Osteoblast (primary cell): ENCODE data around the gene ARL8B. TPM values are rescaled to one million over a fixed set of nuclear protein-coding genes. Genes with fewer than 3 reads are reported as not detected.
"Not testable (repeated sequence)": the region's sequence is repeated elsewhere in the genome, so short reads cannot be mapped to it uniquely, and the experiment has no call there.

Experiments used
- DNase-seq: peaks from one replicate; pipeline ENCODE4 v3.0.0; 2011; ENCODE audit warnings: low spot score, mixed read lengths; ENCODE audit not compliant: insufficient read length; ENCODE audit errors: missing footprints
- H2AFZ ChIP-seq: 2 replicates; pipeline ENCODE4 v1.6.0; 2011; ENCODE audit warnings: mild to moderate bottlenecking, low read length
- H3K27ac ChIP-seq: 2 replicates; pipeline ENCODE4 v1.5.1; 2011; ENCODE audit warnings: mild to moderate bottlenecking, low read depth, low read length, moderate library complexity
- H3K27me3 ChIP-seq: 2 replicates; pipeline ENCODE4 v1.6.0; 2012; ENCODE audit warnings: mild to moderate bottlenecking, control low read depth, inconsistent platforms, low read length, moderate library complexity; ENCODE audit not compliant: insufficient read depth
- H3K36me3 ChIP-seq: 2 replicates; pipeline ENCODE4 v1.5.1; 2011; ENCODE audit warnings: mild to moderate bottlenecking, low read length, control low read depth, moderate library complexity; ENCODE audit not compliant: insufficient read depth
- H3K4me1 ChIP-seq: 2 replicates; pipeline ENCODE4 v1.5.1; 2011; ENCODE audit warnings: mild to moderate bottlenecking, low read length, control low read depth, moderate library complexity; ENCODE audit not compliant: insufficient read depth
- H3K4me2 ChIP-seq: 2 replicates; pipeline ENCODE4 v1.6.0; 2011; ENCODE audit warnings: mild to moderate bottlenecking, low read length; ENCODE audit not compliant: insufficient read depth
- H3K4me3 ChIP-seq: fragments of 200-600 bp; sonication (generic); 3 replicates; pipeline ENCODE4 v1.5.1; 2012; ENCODE audit warnings: mild to moderate bottlenecking, low read length, inconsistent platforms; ENCODE audit not compliant: insufficient read depth
- H3K79me2 ChIP-seq: 2 replicates; pipeline ENCODE4 v1.6.0; 2012; ENCODE audit warnings: mild to moderate bottlenecking, low read length, control low read depth, inconsistent platforms; ENCODE audit not compliant: insufficient read depth
- H3K9me3 ChIP-seq: 2 replicates; pipeline ENCODE4 v1.5.1; 2011; ENCODE audit warnings: low read depth, low read length, control low read depth
- H4K20me1 ChIP-seq: 2 replicates; pipeline ENCODE4 v1.6.0; 2012; ENCODE audit warnings: mild to moderate bottlenecking, low read length, control low read depth; ENCODE audit not compliant: insufficient read depth
- total RNA-seq: library from RNA; depleted of rRNA; stranded (reverse); fragments of >200 nt; gene quantifications from 2 replicates; pipeline ENCODE4 v1.2.3, GENCODE V29; 2012
- TF ChIP-seq, protein P1 (sequence below): IDR thresholded peaks from 2 replicates; pipeline ENCODE4 v1.5.1; 2011; ENCODE audit warnings: mild to moderate bottlenecking, low read depth, low read length, moderate library complexity; ENCODE audit errors: extremely low read depth

Gene ARL8B
- total RNA-seq, 1 donor = 90.8 TPM

DNA sequence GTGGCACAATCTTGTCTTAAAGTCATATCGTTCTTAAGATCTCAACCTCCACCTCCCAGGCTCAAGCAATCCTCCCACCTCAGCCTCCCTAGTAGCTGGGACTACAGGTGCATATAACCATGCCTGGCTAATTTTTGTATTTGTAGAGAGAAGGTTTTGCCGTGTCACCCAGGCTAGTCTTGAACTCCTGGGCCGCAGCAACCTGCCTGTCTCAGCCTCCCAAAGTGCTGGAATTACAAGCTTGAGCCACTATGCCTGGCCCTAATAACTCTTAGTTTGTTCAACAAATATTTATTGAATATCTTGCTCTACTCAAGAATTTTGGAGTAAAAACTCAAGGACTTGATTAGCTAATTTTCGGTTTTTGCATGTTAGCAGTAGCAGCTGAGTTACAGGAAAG, 46.0 kb downstream of the ARL8B start:
- Histone ChIP-seq H2AFZ (no peak overlapping the region), H3K9me3 (no peaks in the 10 kb centered on the region), H3K4me2 (no peak overlapping the region), H3K4me1 (no peaks in the 10 kb centered on the region), H4K20me1 (peaks cover 35% of the 10 kb centered on the region), H3K27ac (no peak overlapping the region), H3K79me2 (peaks cover 80% of the 10 kb centered on the region), H3K4me3 (no peak overlapping the region), H3K27me3 (no peaks in the 10 kb centered on the region), H3K36me3 (peaks cover 15% of the 10 kb centered on the region)
- TF ChIP-seq, protein P1, sequence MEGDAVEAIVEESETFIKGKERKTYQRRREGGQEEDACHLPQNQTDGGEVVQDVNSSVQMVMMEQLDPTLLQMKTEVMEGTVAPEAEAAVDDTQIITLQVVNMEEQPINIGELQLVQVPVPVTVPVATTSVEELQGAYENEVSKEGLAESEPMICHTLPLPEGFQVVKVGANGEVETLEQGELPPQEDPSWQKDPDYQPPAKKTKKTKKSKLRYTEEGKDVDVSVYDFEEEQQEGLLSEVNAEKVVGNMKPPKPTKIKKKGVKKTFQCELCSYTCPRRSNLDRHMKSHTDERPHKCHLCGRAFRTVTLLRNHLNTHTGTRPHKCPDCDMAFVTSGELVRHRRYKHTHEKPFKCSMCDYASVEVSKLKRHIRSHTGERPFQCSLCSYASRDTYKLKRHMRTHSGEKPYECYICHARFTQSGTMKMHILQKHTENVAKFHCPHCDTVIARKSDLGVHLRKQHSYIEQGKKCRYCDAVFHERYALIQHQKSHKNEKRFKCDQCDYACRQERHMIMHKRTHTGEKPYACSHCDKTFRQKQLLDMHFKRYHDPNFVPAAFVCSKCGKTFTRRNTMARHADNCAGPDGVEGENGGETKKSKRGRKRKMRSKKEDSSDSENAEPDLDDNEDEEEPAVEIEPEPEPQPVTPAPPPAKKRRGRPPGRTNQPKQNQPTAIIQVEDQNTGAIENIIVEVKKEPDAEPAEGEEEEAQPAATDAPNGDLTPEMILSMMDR = no peak
- no peak for DNase-seq

DNA sequence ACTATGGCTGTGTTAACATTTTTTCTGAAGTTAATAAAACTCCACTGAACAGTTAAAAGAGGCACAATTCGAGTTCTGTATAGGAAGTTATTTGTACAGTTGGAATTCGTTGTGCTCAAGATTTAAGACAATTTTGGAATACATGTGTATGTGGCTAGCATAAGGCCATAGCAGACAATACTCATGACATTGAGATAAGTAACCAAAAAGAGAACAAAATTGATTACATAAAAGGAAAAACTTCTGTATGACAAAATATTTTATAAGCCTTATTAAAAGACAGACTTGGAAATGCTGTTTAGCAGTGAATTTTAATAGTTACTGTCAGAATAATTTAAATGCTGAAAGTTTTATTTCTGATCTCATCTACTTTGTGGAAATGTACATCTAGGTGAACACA, 47.7 kb downstream of the ARL8B start:
- DNase-seq = no peak
- no peaks in the 10 kb centered on the region for H3K27me3 ChIP-seq
- peaks cover 65% of the 10 kb centered on the region for H3K79me2 ChIP-seq
- peaks cover 21% of the 10 kb centered on the region for H4K20me1 ChIP-seq
- H3K4me2 ChIP-seq = no peak overlapping the region
- no peak overlapping the region for H3K27ac ChIP-seq
- no peak overlapping the region for H2AFZ ChIP-seq
- peaks cover 15% of the 10 kb centered on the region for H3K36me3 ChIP-seq
- H3K9me3 ChIP-seq = no peaks in the 10 kb centered on the region
- TF ChIP-seq, protein P1 = no peak
- H3K4me1 ChIP-seq = no peaks in the 10 kb centered on the region
- no peak overlapping the region for H3K4me3 ChIP-seq

DNA sequence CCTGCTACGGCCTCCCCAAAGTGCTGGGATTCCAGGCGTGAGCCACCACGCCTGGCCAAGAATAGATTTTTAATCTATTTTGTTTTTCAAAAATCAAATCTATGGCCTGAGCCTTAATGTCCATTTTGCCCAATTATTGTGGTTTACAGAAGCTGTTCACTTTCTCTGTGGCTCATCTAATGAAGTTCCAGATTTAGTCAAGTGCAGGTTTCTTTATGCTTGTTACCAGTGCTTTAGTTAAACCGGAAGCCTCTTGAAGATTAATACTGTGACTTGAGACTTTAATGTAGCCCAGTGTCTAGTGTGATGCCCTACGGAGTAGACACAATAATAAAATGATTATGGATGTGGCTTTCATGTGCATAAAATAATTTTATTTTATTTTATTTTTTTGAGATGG, 48.9 kb downstream of the ARL8B start:
- Histone ChIP-seq H3K4me3 (no peak overlapping the region), H3K4me2 (no peak overlapping the region), H3K79me2 (peaks cover 54% of the 10 kb centered on the region), H4K20me1 (peaks cover 18% of the 10 kb centered on the region), H3K36me3 (peaks cover 21% of the 10 kb centered on the region), H3K4me1 (no peaks in the 10 kb centered on the region), H3K9me3 (no peaks in the 10 kb centered on the region), H3K27me3 (no peaks in the 10 kb centered on the region), H2AFZ (no peak overlapping the region), H3K27ac (no peak overlapping the region)
- TF ChIP-seq, protein P1 = no peak
- DNase-seq = no peak

DNA sequence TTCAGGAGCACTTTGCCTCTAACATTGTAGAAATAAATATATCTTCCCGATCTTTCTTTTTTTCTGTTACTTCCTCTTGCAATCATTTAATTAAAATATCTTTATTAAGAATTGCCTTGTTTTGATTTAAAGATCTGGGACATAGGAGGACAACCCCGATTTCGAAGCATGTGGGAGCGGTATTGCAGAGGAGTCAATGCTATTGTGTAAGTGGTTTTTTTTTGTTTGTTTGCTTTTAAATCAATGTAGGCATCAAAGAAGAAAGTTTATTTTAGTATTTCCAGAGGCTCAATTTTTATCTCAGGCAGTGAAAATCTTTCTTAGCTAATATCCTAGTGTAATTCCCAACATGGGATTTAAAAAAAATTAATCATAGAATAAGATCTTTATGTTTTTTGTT, 49.9 kb downstream of the ARL8B start:
- H3K36me3 ChIP-seq = peaks cover 21% of the 10 kb centered on the region
- H3K27me3 ChIP-seq = no peaks in the 10 kb centered on the region
- H2AFZ ChIP-seq = no peak overlapping the region
- no peak overlapping the region for H3K4me3 ChIP-seq
- H3K79me2 ChIP-seq = peaks cover 43% of the 10 kb centered on the region
- H3K4me2 ChIP-seq = no peak overlapping the region
- H3K9me3 ChIP-seq = no peaks in the 10 kb centered on the region
- H3K27ac ChIP-seq = no peak overlapping the region
- TF ChIP-seq, protein P1 = no peak
- H4K20me1 ChIP-seq = peaks cover 13% of the 10 kb centered on the region
- H3K4me1 ChIP-seq = no peaks in the 10 kb centered on the region
- DNase-seq = no peak

DNA sequence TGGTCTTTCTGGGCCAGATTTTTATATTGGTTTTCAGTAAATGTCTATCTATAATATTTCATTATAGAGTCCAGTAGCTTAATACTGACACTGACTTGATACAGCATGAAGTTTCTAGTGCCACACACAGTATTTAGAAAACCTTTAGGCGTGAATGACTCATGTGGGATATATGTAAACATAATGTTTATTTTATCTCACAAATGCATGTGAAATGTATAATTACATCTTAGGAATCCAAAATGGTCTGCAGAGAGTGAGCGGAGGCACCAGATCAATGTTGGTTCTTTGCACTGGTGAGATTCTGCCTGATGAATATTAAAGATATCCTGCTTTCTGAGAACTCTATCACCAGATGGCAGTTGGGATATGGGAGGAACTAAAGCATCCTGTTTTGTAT, 56.9 kb downstream of the ARL8B start:
- H4K20me1 ChIP-seq, H3K27ac ChIP-seq, H3K9me3 ChIP-seq, H3K27me3 ChIP-seq, H2AFZ ChIP-seq, H3K4me2 ChIP-seq, H3K4me1 ChIP-seq, H3K4me3 ChIP-seq, H3K79me2 ChIP-seq, DNase-seq: not testable (repeated sequence)
- H3K36me3 ChIP-seq = peaks cover 41% of the 10 kb centered on the region
